Measurements from ENCODE around the gene FUT3. TPM values are rescaled to one million over a fixed set of nuclear protein-coding genes. Genes with fewer than 3 reads are reported as not detected.

The FUT3 gene
- total RNA-seq, 6 experiments from 2014 or later, result 0.19 to 1.4 (median 0.33) TPM

GRCh38 chr19:5867201-5868136 is 16.2 kb upstream of the FUT3 start:
- no peak for ATAC-seq

GRCh38 chr19:5865772-5866171 is 14.5 kb upstream of the FUT3 start:
- WGBS (ENCODE audit: insufficient coverage, low coverage, low lambda C conversion rate, missing lambda C conversion rate), result no CpG with 5 or more reads among the region's 11 CpGs

More at GRCh38 chr19:5867201-5868136, 16.2 kb upstream of the FUT3 start:
- DNase-seq, result no peak
- Histone ChIP-seq H3K4me1 (peaks cover 0 to 21% (median 7%) of the 10 kb centered on the region in 4 donors), H3K27ac (no peak overlapping the region), H3K9me3 (no peaks in the 10 kb centered on the region), H3K27me3 (no peaks in the 10 kb centered on the region), H3K36me3 (no peaks in the 10 kb centered on the region), H3K4me3 (no peak overlapping the region)
- WGBS (ENCODE audit: insufficient coverage, low coverage, low lambda C conversion rate, missing lambda C conversion rate), result 84% methylated on average over 11 of the region's 31 CpGs
- intact Hi-C loops (cut with DNase I), result no loop called here
- no peak for TF ChIP-seq CTCF (IDR thresholded peaks at IDR 0.05)
- no peak for TF ChIP-seq POLR2A (IDR thresholded peaks at IDR 0.05)

GRCh38 chr19:5864725-5865486 is 13.7 kb upstream of the FUT3 start:
- peak in 1 of 4 donors; percentile 22 for TF ChIP-seq CTCF (IDR thresholded peaks at IDR 0.05)
- no peak for TF ChIP-seq POLR2A (IDR thresholded peaks at IDR 0.05)
- H3K4me1 ChIP-seq, result peaks cover 0 to 5% (median 0%) of the 10 kb centered on the region in 4 donors
- H3K27me3 ChIP-seq, result no peaks in the 10 kb centered on the region
- no peak overlapping the region for H3K27ac ChIP-seq
- ATAC-seq (no peak), DNase-seq (no peak)
- H3K4me3 ChIP-seq, result no peak overlapping the region
- WGBS (ENCODE audit: insufficient coverage, low coverage, low lambda C conversion rate, missing lambda C conversion rate), result 62% methylated on average over 2 of the region's 14 CpGs
- no peaks in the 10 kb centered on the region for H3K9me3 ChIP-seq
- no peaks in the 10 kb centered on the region for H3K36me3 ChIP-seq
- intact Hi-C loops (cut with DNase I), result no loop called here

More at GRCh38 chr19:5865772-5866171, 14.5 kb upstream of the FUT3 start:
- H3K36me3 ChIP-seq, result no peaks in the 10 kb centered on the region
- H3K4me1 ChIP-seq, result peaks cover 0 to 14% (median 3%) of the 10 kb centered on the region in 4 donors
- H3K27me3 ChIP-seq, result no peaks in the 10 kb centered on the region
- H3K27ac ChIP-seq, result no peak overlapping the region
- intact Hi-C loops (cut with DNase I), result no loop called here
- no peak for DNase-seq
- H3K9me3 ChIP-seq, result no peaks in the 10 kb centered on the region
- TF ChIP-seq CTCF (IDR thresholded peaks at IDR 0.05), result no peak
- TF ChIP-seq POLR2A (IDR thresholded peaks at IDR 0.05), result no peak
- no peak for ATAC-seq
- no peak overlapping the region for H3K4me3 ChIP-seq

- TF ChIP-seq POLR2A (IDR thresholded peaks at IDR 0.05) (no peak), CTCF (IDR thresholded peaks at IDR 0.05) (no peak)
- Histone ChIP-seq H3K27me3 (no peaks in the 10 kb centered on the region), H3K4me3 (no peak overlapping the region), H3K36me3 (no peaks in the 10 kb centered on the region), H3K4me1 (no peaks in the 10 kb centered on the region), H3K9me3 (no peaks in the 10 kb centered on the region), H3K27ac (no peak overlapping the region)
- DNase-seq (no peak), ATAC-seq (no peak)
- 64% methylated on average over 4 of the region's 9 CpGs for WGBS (ENCODE audit: insufficient coverage, low coverage, low lambda C conversion rate, missing lambda C conversion rate)
- intact Hi-C loops (cut with DNase I), result no loop called here
Observed at GRCh38 chr19:5864013-5864720, 12.9 kb upstream of the FUT3 start.

Data from right lobe of liver (tissue), 6 donors.